GM18861 (cell line): ENCODE results near the gene OR4D1.
"Not testable (repeated sequence)": the region's sequence is repeated elsewhere in the genome, so short reads cannot be mapped to it uniquely, and the experiment has no call there.

ENCODE experiments used
- ATAC-seq: cut with Tn5 transposase; IDR thresholded peaks from one replicate; pipeline ENCODE4 v1.9.1; 2021; ENCODE audit not compliant: unreplicated experiment

The OR4D1 gene

DNA sequence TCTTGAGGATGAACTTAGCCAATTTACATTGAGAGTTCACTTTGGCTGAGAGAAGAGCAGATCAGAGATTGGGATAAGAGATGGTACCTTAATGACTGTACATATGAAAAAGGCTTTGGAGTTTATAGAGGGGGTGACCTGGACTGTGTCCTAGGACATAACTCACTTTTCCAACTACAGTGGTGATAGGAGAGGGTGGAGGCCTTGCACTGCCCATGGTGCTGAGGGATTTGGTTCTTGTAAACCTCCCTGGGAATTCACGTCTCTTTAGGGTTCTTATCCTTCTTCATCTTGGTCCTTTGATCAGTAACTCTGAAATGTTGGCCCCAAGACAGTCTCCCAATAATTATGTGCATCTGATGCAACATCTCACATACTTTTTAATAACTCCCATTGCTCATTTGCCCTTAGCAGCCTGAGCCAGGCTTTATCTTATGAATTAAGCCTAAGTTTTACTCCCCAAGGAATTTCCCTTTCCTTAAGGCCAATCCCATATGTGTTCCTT, at the start of gene OR4D1:
OR4D1 (plus strand) TSS at position 455 of the 505 bp plus-strand sequence. CDS start 6,770 bp downstream, outside the sequence.
- no peak for ATAC-seq

DNA sequence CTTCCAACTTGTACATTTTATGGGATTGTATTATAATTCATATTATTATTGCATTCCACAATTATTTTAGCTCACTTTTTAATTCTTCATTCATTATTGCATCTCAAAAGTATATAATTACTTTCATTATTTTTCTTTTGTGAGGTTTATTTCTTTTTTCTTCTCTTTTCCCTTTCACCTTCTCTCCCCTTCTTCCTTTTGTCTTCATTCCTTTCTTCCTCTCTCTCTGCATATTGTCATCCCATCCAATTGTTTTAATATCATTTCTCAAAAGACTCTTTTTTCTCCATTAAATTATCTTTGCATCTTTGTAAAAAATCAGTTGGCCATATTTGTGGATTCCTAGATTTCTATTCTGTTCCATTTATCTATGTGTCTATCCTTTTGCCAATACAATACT, 47.7 kb upstream of the OR4D1 start:
- ATAC-seq = no peak

DNA sequence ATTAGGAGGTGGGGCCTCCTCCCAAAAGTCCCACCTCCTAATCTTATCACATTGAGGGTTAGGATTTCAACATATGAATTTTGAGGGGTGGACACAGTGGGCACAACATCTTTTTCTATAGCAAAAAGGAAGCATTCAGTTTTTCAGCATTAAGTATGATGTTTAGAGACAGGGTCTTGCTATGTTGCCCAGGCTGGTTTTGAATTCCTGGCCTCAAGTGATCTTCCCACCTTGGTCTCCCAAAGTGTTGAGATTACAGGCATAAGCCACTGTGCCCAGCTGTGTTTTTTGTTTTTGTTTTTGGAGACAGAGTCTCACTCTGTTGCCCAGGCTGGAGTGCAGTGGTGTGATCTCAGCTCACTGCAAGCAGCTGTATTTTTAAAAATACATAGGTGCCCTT, 46.3 kb upstream of the OR4D1 start:
- ATAC-seq = not testable (repeated sequence)

DNA sequence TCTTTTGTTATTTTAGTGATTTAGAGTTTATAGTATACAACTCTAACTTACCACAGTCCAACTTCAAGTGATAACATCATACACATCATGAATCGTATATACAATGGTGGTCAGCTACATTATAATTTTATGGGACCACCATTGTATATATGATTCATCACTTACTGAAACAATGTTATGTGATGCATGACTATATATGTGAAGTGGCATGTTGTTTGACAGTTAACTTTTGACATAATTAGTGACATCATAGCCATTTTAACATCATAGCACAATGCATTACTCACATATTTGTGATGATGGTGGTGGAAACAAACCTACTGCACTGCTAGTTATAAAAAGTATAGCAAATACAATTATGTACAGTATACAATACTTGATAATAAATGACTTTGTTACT, 43.1 kb upstream of the OR4D1 start:
- no peak for ATAC-seq

DNA sequence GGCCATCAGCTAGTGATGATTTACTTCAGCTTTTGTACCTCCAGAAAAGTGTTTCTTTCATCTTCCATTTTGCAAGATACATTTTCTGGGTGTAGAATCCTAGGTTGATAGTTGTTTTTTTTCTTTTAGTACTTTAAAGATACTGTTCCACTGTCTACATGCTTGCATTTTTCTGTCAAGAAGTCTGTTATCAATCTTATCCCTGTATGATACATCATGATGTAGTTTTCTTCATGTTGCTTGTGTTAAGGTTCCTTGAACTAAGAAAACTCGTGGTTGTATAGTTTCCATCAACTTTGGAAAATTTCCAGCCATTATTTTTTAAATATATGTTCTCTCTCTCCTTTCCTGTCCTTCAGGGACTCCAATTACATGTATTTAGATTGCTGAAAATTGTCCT, 40.9 kb upstream of the OR4D1 start:
- ATAC-seq = no peak

DNA sequence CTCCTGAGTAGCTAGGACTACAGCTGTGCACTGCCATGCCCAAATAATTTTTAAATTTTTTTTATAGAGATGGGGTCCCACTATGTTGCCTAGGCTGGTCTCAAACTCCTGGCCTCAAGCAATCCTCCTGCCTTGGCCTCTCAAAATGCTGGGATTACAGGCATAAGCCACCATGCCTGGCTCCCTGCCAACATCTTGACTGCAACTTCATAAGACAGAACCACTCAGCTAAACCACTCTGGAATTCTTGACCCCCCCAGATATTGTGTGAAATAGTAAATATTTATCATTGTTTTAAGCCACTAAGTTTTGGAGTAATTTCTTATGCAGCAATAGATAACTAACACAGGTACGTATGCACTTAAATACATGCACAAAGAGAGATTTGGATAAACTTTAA, 39.0 kb upstream of the OR4D1 start:
- no peak for ATAC-seq

DNA sequence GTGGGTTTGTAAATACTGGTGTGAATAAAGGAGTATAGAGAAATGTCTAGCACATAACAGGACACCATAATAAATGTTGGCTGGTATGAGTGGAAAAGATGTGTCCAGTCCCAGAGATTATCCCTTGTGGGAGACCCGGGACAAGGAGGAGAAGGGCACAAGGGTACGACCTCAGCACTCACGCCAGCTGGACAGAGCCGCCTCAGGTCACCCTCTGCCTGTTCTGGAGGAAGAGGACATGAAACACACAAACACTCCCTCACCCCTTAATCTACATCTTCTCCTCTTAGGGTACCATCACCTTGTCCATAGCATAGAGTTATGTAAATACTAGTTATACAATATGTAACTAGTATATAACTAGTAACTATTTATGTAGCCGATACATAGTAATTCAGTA, 38.2 kb upstream of the OR4D1 start:
- ATAC-seq = no peak

DNA sequence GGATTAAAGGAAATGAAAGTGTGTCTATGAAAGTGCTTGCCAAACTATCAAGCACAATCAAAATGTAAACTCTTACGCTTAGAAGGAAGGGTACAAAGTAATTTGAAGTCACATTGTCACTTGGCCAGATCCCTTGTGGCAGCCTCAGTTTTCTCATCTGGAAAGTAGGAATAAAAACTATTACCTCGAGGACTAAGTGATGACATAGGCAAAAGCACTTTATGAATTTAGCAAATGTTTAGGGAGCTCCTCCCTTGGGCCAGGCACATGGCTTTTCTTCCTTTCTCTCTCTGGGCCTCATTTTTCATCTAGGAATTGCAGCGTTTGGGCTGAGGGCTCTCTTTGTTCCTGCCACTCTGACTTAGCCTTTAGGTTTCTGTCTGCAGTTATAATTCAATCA, 36.5 kb upstream of the OR4D1 start:
- ATAC-seq = no peak

DNA sequence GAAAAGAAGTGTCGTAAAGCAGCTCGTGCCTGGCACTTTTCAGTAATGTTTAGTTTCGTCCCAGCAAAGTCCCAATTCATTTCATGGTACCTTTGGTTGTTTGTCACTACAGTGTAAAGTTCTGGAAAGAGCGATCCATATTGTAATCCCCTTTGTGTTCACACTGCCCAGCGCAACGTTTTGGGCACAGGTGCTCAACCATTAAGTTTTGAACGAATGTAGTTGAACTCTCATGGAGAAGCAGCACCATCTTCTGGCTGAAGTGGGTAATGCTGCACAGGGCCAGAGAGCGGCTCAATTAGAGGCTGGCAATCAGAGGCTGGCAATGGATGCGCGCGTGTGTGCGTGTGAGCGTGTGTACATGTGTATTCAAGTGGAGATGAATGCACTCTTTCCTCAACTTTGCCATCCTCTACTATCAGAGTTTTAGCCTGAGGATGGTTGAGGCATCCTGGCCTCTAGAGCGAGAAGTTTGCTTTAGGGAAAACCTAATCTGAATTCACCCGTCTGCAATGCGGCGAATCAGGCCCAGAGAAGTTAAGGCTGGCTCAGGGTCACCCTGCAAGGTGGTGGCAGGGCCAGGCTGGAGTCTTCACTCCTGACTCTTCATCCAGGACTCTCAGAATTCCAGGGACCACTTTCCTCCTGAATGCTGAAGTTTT, 35.1 kb upstream of the OR4D1 start:
- ATAC-seq = no peak

DNA sequence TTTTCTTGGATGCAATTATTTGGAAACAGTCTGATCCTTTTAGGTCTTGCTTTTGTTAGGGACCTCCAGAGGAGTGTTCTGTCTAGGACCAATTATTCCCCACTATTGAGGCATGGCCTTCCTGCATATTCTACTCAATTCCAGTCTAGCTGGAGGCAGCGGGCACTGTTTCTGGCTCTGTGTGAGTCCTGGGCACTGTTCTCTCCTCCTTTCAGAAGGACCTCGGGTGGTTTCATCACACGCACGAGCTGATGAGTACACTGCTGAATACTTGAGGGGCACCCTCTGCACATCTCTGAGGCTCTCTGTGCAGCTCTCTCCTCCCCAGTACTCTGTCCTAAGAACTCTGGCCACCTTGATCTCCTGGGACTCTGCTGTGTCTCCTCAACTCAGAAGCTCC, 34.2 kb upstream of the OR4D1 start:
- no peak for ATAC-seq

DNA sequence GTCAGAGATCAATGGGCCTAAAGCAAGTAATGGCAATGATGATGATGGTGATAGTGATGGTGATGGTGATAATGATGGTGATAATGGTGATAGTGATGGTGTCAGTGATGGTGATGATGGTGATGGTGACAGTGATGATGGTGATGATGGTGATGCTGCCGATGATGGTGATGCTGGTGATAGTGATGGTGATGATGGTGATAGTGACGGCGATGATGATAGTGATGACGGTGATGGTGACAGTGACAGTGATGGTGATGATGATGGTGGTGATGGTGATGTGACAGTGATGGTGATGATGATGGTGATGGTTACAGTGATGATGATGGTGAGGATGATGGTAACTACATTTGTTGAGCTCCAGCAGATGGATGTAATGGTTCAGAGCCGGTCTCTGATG, 30.8 kb upstream of the OR4D1 start:
- ATAC-seq = no peak

DNA sequence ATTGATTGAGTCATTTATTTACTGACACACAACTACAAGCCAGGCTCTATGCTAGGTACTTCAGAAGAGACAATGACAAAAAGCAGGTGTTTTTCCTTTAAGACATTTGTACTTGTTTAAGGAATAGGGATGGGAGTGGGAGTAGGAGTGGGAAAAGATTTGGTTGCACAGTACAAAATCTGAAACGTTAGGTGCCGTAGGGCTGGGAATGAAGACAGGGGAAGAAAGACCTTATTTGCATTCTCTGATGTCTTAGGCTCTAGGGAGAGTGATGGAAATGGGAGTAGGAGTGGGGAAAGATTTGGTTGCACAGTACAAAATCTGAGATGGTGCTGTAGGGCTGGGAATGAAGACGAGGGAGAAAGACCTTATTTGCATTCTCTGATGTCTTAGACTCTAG, 28.7 kb upstream of the OR4D1 start:
- no peak for ATAC-seq

DNA sequence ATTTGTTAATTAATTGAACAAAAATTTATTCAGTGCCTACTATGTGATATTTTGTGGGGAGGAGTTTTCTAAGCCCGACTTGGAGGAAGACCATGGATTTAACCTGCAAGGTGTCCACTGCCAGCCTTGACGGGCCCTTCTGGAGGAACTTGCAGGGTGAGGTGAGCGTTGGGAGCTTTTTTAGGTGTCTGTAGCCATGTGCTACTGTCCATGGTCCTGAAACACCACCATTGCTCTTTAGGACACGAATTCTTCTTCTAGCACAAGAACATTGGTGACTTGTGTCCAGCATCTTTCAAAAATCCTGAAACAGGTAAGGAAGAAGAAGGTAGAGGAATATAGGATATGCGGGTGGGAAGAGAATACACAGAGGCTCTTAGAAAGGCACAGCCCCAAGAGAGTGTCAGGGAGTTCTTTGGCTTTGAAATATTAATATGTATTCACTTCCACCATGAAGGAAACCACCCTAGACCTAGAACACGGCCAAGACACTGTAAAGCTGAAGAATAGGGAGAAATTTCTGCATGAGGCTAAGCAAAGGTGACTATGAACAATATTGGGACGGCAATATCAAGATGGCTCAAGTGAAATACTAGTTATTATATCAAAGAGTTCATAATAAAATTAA, 27.9 kb upstream of the OR4D1 start:
- no peak for ATAC-seq

DNA sequence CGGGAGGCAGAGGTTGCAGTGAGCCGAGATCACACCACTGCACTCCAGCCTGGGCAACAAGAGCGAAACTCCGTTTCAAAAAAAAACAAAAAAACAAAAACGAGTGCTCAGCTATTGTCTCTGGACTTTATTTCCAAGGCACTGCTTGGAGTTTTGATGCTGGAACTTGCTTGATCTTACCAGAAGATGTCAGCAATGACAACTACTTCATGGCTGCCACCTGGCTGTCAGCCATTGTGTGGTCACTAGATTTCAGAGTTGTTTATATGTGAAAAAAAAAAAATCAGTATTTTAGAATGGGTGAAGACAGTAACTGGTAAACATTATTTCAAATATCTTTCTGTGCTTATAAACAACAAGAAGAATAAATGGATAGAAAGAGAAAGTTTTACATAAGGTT, 26.3 kb upstream of the OR4D1 start:
- ATAC-seq = no peak

DNA sequence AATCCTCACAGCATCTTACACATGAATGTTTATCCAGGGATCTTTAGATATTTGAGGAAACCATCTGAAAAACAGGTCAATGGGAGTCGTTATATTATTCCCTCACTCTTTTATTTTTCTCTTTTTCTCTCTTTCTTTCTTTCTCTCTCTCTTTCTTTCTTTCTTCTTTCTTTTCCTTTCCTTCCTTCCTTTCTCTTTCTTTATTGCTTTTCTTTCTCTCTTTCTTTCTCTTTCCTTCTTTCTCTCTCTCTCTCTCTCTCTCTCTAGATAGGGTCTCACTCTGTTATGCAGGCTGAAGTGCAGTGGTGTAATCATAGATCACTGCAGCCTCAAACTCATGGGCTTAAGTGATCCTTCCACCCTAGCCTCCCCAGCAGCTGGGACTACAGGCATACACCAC, 20.3 kb upstream of the OR4D1 start:
- ATAC-seq = no peak

DNA sequence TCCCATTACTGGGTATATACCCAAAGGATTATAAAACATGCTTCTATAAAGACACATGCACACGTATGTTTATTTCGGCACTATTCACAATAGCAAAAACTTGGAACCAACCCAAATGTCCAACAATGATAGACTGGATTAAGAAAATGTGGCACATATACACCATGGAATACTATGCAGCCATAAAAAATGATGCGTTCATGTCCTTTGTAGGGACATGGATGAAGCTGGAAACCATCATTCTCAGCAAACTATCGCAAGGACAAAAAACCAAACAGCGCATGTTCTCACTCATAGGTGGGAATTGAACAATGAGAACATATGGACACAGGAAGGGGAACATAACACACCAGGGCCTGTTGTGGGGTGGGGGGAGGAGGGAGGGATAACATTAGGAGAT, 15.5 kb upstream of the OR4D1 start:
- not testable (repeated sequence) for ATAC-seq

DNA sequence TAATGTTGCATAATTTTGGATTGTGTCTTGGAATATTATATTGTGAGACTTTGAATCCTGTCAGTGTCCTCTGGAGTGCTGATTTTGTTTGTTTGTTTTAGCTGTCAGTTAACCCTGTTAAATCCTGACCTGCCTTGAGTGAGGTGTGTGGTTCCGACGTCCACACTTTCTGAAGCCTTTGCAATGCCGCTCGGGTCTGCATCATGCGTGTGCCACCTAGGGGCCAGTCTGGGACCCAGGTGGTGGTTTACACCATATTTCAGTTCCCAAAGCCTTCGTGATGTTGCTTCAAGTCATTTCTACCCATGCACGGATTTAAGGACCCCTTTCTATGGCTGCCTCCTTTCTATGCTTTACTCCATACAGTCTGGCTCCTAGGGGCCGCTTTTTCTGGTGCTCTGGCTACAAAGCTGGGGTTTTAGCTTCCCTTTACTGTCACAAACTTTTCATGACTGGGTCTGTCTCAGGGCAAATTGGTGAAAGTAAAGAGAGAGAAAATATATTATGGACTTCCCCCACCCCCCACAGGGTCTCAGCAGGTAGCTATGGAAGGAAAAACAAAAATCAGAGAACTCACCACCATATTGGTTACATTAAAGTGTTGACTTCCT, 11.4 kb upstream of the OR4D1 start:
- ATAC-seq = no peak

DNA sequence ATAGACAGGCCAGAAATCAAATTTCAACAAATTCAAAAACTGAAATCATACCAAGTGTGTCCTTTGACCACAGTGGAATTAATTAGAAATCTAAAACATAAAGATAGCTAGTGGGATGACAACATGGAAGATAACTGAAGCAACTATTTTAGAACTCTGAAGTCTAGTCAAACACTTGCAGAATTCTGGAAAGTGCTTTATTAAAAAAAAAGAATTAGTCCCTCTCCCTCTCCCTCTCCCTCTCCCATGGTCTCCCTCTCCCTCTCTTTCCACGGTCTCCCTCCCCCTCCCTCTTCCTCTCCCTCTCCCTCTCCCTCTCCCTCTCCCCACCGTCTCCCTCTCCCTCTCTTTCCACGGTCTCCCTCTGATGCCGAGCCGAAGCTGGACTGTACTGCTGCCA, 6.7 kb upstream of the OR4D1 start:
- no peak for ATAC-seq

DNA sequence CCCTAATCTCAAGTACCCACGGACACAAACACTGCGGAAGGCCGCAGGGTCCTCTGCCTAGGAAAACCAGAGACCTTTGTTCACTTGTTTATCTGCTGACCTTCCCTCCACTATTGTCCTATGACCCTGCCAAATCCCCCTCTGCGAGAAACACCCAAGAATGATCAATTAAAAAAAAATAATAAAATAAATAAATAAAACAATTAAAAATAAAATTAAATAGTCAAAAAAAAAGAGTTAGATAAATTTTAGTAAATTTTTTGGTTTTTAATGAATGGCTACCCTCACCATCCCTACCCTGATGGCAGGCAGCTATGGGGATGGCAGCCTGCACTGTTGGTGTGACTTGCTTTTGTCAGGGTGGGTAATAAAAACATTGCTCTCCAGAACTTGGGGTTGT, 4.8 kb upstream of the OR4D1 start:
- ATAC-seq = not testable (repeated sequence)

DNA sequence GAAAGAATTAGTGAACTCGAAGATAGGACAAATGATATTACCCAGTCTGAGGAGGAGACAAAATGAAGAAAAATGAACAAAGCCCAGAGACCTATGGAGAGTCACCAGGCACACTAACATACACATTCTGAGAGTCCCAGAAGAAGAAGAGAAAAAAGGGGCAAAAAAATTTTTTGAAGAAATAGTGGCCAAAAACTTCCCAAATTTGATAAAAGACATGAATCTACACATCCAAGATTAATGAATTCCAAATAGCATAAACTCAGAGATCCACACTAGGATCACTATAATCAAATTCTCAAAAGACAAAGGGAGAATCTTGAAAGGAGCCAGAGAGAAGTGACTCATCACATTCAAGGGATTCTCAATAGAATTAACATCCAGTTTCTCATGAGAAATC, 3.4 kb upstream of the OR4D1 start:
- ATAC-seq = no peak

DNA sequence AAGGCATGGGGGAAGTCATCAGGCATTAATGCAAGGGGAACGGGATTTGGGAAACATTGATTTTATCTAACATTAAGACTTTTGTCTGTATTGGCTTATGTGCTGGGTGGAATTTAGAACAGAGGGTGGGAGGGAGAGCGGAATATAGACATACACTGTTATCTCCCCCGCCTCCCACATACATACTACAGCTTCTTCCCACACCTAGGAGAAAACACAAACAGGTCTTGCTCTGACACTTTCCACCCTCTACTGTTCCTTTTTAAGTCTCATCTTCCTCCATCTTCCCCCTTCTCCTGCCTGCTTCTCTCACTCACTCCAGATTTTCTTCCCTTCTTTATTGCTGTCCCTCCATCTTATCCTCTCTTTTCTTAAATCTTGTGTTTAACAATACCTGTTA, 425 bp downstream of the OR4D1 start:
- ATAC-seq = no peak

DNA sequence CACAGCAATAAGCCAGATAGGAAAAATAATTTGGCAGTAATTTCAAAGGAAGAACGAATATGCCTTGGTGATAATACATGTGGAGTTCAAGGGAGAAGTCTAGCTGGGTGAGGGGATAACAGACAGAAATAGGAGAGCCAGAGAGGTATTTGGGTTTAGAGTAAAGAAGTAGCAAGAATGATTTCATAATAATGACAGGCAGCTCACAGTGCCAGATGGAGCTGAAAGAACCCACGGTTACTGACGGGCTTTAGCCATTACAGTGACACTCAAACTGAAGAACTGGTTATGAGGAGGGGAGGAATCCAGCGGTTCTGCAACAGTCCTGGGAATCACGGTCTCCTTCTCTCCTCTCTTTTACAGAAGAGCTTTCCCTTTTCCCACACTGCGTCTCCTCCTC, 2.2 kb downstream of the OR4D1 start:
- ATAC-seq = no peak
